ENCODE data around the gene TMEM163.

GRCh38 chr2:134758633-134759032 is 39.8 kb upstream of the TMEM163 start:
- TF ChIP-seq ZNF703 (CRISPR knock-in tag; IDR thresholded peaks at IDR 0.05; ENCODE audit: borderline replicate concordance): no peak
- TF ChIP-seq EP300 (IDR thresholded peaks at IDR 0.05; ENCODE audit: low read depth in 2 of 2, low read length in 2 of 2): no peak
- TF ChIP-seq EP300 (CRISPR knock-in tag; IDR thresholded peaks at IDR 0.05; ENCODE audit: borderline replicate concordance): no peak
- TF ChIP-seq ATM (IDR thresholded peaks at IDR 0.05; ENCODE audit: borderline replicate concordance): no peak
- TF ChIP-seq TBX3 (IDR thresholded peaks at IDR 0.05; ENCODE audit: borderline replicate concordance): no peak
- TF ChIP-seq NR2C2 (CRISPR knock-in tag; IDR thresholded peaks at IDR 0.05; ENCODE audit: borderline replicate concordance): no peak
- TF ChIP-seq ZNF549 (CRISPR knock-in tag; IDR thresholded peaks at IDR 0.05): no peak
- TF ChIP-seq FOXO1 (CRISPR knock-in tag; IDR thresholded peaks at IDR 0.05): no peak
- TF ChIP-seq REST (IDR thresholded peaks at IDR 0.05; ENCODE audit: borderline replicate concordance in 1 of 2, low read depth in 1 of 2, low read length in 2 of 2): no peak

All from HepG2 (cell line).